Heart right ventricle (tissue), 16 donors: ENCODE results near the gene PSMA8. TPM values are rescaled to one million over a fixed set of nuclear protein-coding genes. Genes with fewer than 3 reads are reported as not detected.
"Not testable (repeated sequence)": the region's sequence is repeated elsewhere in the genome, so short reads cannot be mapped to it uniquely, and the experiment has no call there.

ENCODE experiments used
- ATAC-seq, 8 donors: fragments of 200-7000 bp; cut with Tn5 transposase; one replicate each; pipeline ENCODE4 v1.9.1; 2020; ENCODE audit warnings: mild to moderate bottlenecking in 8 of 8, moderate library complexity in 8 of 8, moderate number of reproducible peaks in 1 of 8
- DNase-seq, 2 donors: peaks; one replicate each; pipeline ENCODE4 v3.0.0-alpha.2; 2020
- H3K27ac ChIP-seq, 10 donors: fragments of 200-600 bp; sonication (generic) in 2 of 10; one replicate each; pipeline versions ENCODE4 v1.5.0 to v1.8.0; 2020 to 2022; ENCODE audit warnings: mild to moderate bottlenecking in 3 of 10
- H3K27me3 ChIP-seq, 7 donors: fragments of 200-600 bp; one replicate each; pipeline ENCODE4 v1.8.0; 2021 to 2022; ENCODE audit warnings: mild to moderate bottlenecking in 2 of 7
- H3K36me3 ChIP-seq, 9 donors: fragments of 200-600 bp; sonication (generic) in 1 of 9; one replicate each; pipeline versions ENCODE4 v1.5.0 to v1.8.0; 2020 to 2022; ENCODE audit warnings: mild to moderate bottlenecking in 2 of 9
- H3K4me1 ChIP-seq, 9 donors: fragments of 200-600 bp; sonication (generic) in 1 of 9; one replicate each; pipeline versions ENCODE4 v1.5.0 to v1.8.0; 2020 to 2022; ENCODE audit warnings: mild to moderate bottlenecking in 4 of 9
- H3K4me3 ChIP-seq, 10 donors: fragments of 200-600 bp; sonication (generic) in 2 of 10; one replicate each; pipeline versions ENCODE4 v1.5.0 to v1.8.0; 2020 to 2022; ENCODE audit warnings: mild to moderate bottlenecking in 7 of 10, moderate library complexity in 2 of 10
- H3K9me3 ChIP-seq, 11 donors: fragments of 200-600 bp in 10 of 11; sonication (generic) in 2 of 11; one replicate each; pipeline versions ENCODE4 v1.5.0 to v1.8.0; 2013 to 2022; ENCODE audit warnings: mild to moderate bottlenecking in 2 of 11, control low read depth in 1 of 11, moderate library complexity in 1 of 11
- WGBS, 2 donors: extraction: QIAGEN DNeasy Blood & Tissue Kit; methylation state at CpG; one replicate each; pipeline ENCODE4 v1.1.7; 2013; ENCODE audit warnings: inconsistent platforms in 1 of 2; 5-methylcytosine and 5-hydroxymethylcytosine counted together
- intact Hi-C, 10 donors: fragments of 100-400 bp; cut with DNase I; formaldehyde crosslinking; loops; one replicate each; pipeline versions ENCODE4 v1.11.1 to v1.14.2; 2022
- polyA plus RNA-seq, 2 donors: library from polyadenylated mRNA; stranded (reverse); fragments of 200-250 nt; gene quantifications; one replicate each; pipeline ENCODE4 v1.2.3, GENCODE V29; 2013
- total RNA-seq, 10 donors: library from RNA; stranded (reverse); fragmentation: NEBNext Ultra II Directional in 3 of 10; extraction: Animal tissue kit (Norgen Biotek cat#: 25700) in 3 of 10; gene quantifications; one replicate each; pipeline versions ENCODE4 v1.2.1 to v1.2.4, GENCODE V29; 2021 to 2023
- TF ChIP-seq, protein P1 (sequence below), 9 donors: fragments of 200-600 bp; sonication (generic) in 2 of 9; IDR thresholded peaks; one replicate each; pipeline versions ENCODE4 v1.5.0 to v1.8.0; 2021 to 2022; ENCODE audit warnings: antibody characterized with exemption in 9 of 9, mild to moderate bottlenecking in 5 of 9, moderate library complexity in 1 of 9
- donor health status: Arrhythmogenic right ventricular cardiomyopathy.
- donor health status: ischemic (EF 13 %, LVEDD 7.1; RV severe dilation, severe dysfunction).
- donor health status: healthy with polysubstance abuse.
- donor health status: DM: no; HTN: yes; CAD: no.
- donor health status: DM: no; HTN: no; CAD: no.
- donor health status: ischemic (EF 25% LVEDD 6.9; RV normal size, moderate dysfunction).
- donor health status: ischemic (EF 25% LVEDD 5.7; RV mildly dilated, moderate dysfunction).
- donor health status: healthy.
- donor health status: DM: yes; HTN: yes; CAD: no.
- donor health status: Ischemic cardiomyopathy.
- donor health status: ischemic (EF 35%, LVEDD 5.7; RV mildly dilated, moderate dysfunction).
- donor health status: nonischemic (EF 11% LVEDD 7.7; RV severe dilation, severe dysfunction).
- donor health status: DM: yes; HTN: yes; CAD: no.
- donor health status: PGD.
- donor health status: ischemic (EF 29% LVEDD 5.4; RV normal size, mild dysfunction).
- donor health status: nonischemic (EF 23%, LVEDD 6.1; RV moderate dilation, normal function).

The PSMA8 gene
- total and polyA plus RNA-seq, 12 donors, result 0.38 TPM; not detected in 11

DNA sequence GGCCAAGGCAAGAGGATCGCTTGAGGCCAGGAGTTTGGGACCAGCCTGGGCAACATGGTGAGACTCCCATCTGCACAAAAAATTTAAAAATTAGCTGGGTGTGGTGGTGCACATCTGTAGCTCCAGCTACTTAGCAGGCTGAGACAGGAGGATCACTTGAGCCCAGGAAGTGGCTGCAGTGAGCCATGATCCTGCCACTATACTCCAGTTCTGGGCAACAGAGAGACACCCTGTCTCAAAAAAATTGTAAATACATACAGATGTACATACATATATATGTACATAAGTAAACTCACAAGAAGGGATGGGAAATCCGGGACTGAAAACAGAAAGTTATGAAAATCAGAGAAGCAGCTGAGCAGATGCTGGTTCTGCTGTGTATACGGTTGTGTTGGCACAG lies 62.9 kb downstream of the PSMA8 start:
- TF ChIP-seq, protein P1, sequence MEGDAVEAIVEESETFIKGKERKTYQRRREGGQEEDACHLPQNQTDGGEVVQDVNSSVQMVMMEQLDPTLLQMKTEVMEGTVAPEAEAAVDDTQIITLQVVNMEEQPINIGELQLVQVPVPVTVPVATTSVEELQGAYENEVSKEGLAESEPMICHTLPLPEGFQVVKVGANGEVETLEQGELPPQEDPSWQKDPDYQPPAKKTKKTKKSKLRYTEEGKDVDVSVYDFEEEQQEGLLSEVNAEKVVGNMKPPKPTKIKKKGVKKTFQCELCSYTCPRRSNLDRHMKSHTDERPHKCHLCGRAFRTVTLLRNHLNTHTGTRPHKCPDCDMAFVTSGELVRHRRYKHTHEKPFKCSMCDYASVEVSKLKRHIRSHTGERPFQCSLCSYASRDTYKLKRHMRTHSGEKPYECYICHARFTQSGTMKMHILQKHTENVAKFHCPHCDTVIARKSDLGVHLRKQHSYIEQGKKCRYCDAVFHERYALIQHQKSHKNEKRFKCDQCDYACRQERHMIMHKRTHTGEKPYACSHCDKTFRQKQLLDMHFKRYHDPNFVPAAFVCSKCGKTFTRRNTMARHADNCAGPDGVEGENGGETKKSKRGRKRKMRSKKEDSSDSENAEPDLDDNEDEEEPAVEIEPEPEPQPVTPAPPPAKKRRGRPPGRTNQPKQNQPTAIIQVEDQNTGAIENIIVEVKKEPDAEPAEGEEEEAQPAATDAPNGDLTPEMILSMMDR (IDR thresholded peaks at IDR 0.05), result no peak
- Histone ChIP-seq H3K4me1 (no peaks in the 10 kb centered on the region), H3K9me3 (peaks cover 0 to 12% (median 0%) of the 10 kb centered on the region in 11 donors), H3K36me3 (no peaks in the 10 kb centered on the region), H3K27me3 (no peaks in the 10 kb centered on the region), H3K27ac (no peak overlapping the region), H3K4me3 (no peak overlapping the region)
- intact Hi-C loops, result no loop called here
- 87 to 91% methylated on average over 3 of the region's 3 CpGs for WGBS, 2 donors
- ATAC-seq (no peak), DNase-seq (no peak)

DNA sequence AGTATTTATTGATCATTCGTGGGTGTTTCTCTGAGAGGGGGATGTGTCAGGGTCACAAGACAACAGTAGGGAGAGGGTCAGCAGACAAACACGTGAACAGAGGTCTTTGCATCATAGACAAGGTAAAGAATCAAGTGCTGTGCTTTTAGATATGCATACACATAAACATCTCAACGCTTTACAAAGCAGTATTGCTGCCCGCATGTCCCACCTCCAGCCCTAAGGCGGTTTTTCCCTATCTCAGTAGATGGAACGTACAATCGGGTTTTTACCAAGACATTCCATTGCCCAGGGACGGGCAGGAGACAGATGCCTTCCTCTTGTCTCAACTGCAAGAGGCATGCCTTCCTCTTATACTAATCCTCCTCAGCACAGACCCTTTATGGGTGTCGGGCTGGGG lies 68.3 kb downstream of the PSMA8 start:
- H3K4me3 ChIP-seq, H3K27ac ChIP-seq, ATAC-seq, intact Hi-C loops, H3K4me1 ChIP-seq, H3K27me3 ChIP-seq, H3K36me3 ChIP-seq, DNase-seq: not testable (repeated sequence)
- H3K9me3 ChIP-seq, result peaks cover 0 to 12% (median 0%) of the 10 kb centered on the region in 11 donors
- WGBS, 2 donors, result 73 to 81% methylated on average over 8 of the region's 9 CpGs

DNA sequence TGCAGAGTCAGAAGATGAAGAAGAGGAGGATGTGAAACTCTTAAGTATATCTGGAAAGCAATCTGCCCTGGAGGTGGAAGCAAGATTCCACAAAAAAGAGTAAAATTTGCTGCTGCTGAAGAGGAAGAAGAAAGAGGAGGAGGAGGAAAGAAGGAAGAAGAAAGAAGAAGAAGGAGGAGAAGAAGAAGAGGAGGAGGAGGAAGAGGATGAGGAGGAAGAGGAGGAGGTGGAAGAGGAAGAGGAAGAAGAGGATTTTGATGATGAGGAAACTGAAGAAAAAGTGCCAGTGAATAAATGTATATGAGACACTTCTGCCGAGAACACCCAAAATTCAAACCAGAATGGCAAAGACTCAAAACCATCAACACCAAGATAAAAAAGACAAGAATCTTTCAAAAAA lies 71.6 kb downstream of the PSMA8 start:
- intact Hi-C loops, result no loop called here
- ATAC-seq, result no peak
- Histone ChIP-seq H3K27me3 (no peaks in the 10 kb centered on the region), H3K9me3 (peaks cover 0 to 12% (median 0%) of the 10 kb centered on the region in 11 donors), H3K27ac (no peak overlapping the region), H3K4me3 (no peak overlapping the region), H3K4me1 (no peaks in the 10 kb centered on the region), H3K36me3 (no peaks in the 10 kb centered on the region)
- no peak for DNase-seq
- WGBS, 2 donors, result 70 to 96% methylated on average over 1 of the region's 1 CpG
- TF ChIP-seq, protein P1 (IDR thresholded peaks at IDR 0.05), result no peak

DNA sequence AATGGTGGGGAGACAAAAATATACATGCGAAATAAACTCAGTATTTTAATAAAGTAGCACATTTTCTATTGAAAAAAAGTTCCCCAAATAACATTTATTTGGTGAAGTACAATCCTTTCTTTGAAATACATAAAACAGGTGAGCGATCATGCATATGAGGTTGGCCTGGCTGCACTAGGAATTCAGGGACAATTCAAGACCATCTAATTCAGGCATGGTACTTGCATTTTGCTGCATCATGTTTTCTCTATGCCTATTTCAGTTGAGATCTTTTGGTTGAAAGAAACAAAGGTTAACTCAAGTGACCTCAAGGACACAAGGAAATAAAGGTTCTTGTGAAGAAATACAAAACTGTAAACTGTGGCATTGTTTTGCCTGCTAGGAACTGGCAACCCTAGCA lies 72.8 kb downstream of the PSMA8 start:
- no peak for DNase-seq
- Histone ChIP-seq H3K27me3 (no peaks in the 10 kb centered on the region), H3K4me3 (no peak overlapping the region), H3K9me3 (peaks cover 0 to 1% (median 0%) of the 10 kb centered on the region in 11 donors), H3K27ac (no peak overlapping the region), H3K4me1 (no peaks in the 10 kb centered on the region), H3K36me3 (no peaks in the 10 kb centered on the region)
- TF ChIP-seq, protein P1 (IDR thresholded peaks at IDR 0.05), result no peak
- intact Hi-C loops, result no loop called here
- ATAC-seq, result no peak
- 97% methylated on average over 2 of the region's 2 CpGs for WGBS, 2 donors

DNA sequence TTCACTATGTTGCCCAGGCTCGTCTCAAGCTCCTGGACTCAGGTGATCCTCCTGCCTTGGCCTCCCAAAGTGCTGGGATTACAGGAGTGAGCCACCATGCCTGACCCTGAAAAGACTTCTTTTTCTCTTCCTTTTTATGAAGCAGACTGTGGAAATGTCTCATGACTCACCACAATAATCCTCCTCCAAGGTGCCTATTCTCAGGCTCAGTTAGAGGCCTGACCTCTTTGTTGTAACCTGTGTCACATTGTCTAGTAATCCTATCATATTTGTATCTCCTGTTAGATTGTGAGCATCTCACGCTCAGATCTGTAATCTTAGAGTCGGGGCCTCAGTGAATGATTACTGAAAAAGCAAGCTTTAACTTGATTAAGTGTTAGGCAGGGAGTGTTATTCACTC lies 74.3 kb downstream of the PSMA8 start:
- H3K9me3 ChIP-seq, result no peaks in the 10 kb centered on the region
- 88% methylated on average over 3 of the region's 3 CpGs for WGBS, 2 donors
- H3K4me3 ChIP-seq, result no peak overlapping the region
- no peak for ATAC-seq
- TF ChIP-seq, protein P1 (IDR thresholded peaks at IDR 0.05), result no peak
- DNase-seq, result no peak
- no peaks in the 10 kb centered on the region for H3K4me1 ChIP-seq
- H3K27ac ChIP-seq, result no peak overlapping the region
- no peaks in the 10 kb centered on the region for H3K27me3 ChIP-seq
- no peaks in the 10 kb centered on the region for H3K36me3 ChIP-seq
- intact Hi-C loops, result no loop called here
